SU-DHL-6 (cell line): ENCODE measurements around the gene BGLAP.

ENCODE experiments used
- H2AFZ ChIP-seq: fragments of 200-600 bp; sonication (generic); 2 replicates; pipeline ENCODE4 v1.6.1; 2014; ENCODE audit warnings: low read depth, mild to moderate bottlenecking, moderate library complexity, mixed read lengths, antibody characterized with exemption, low read length; ENCODE audit not compliant: severe bottlenecking
- H3F3A ChIP-seq: fragments of 200-600 bp; shearing (Covaris generic); 2 replicates; pipeline ENCODE4 v1.6.0; 2016; ENCODE audit warnings: antibody characterized with exemption, mild to moderate bottlenecking; ENCODE audit not compliant: insufficient read depth
- H3K27ac ChIP-seq: fragments of 200-600 bp; sonication (generic); 2 replicates; pipeline ENCODE4 v1.5.1; 2016; ENCODE audit warnings: low read depth, mild to moderate bottlenecking, low read length, moderate library complexity, mixed read lengths
- H3K27me3 ChIP-seq: fragments of 200-600 bp; sonication (generic), shearing (Covaris generic); 2 replicates; pipeline ENCODE4 v1.6.0; 2014; ENCODE audit warnings: mild to moderate bottlenecking, low read length
- H3K36me3 ChIP-seq: fragments of 200-600 bp; sonication (generic); 2 replicates; pipeline ENCODE4 v1.6.1; 2014; ENCODE audit warnings: mild to moderate bottlenecking, low read length, mixed read lengths
- H3K4me2 ChIP-seq: fragments of 300-600, 200-600 bp; shearing (Covaris generic), sonication (generic); 2 replicates; pipeline ENCODE4 v1.6.0; 2014; ENCODE audit warnings: low read length, low read depth, mild to moderate bottlenecking; ENCODE audit not compliant: poor library complexity, severe bottlenecking
- H3K4me3 ChIP-seq: fragments of 200-600 bp; sonication (generic); 2 replicates; pipeline ENCODE4 v1.5.1; 2014; ENCODE audit warnings: antibody characterized with exemption, low read length, mild to moderate bottlenecking, mixed read lengths; ENCODE audit not compliant: insufficient read depth, poor library complexity, severe bottlenecking
- H3K79me2 ChIP-seq: fragments of 200-600 bp; sonication (generic); 2 replicates; pipeline ENCODE4 v1.6.1; 2014; ENCODE audit warnings: mild to moderate bottlenecking, low read length, moderate library complexity; ENCODE audit not compliant: insufficient read depth
- H3K9ac ChIP-seq: fragments of 200-600 bp; sonication (generic); 2 replicates; pipeline ENCODE4 v1.7.0; 2014; ENCODE audit warnings: mild to moderate bottlenecking, low read length
- H3K9me2 ChIP-seq: fragments of 200-600 bp; sonication (generic); replicated peaks from 2 replicates; pipeline ENCODE4 v1.6.1; 2014; ENCODE audit warnings: low read length; ENCODE audit not compliant: insufficient read depth
- H3K9me3 ChIP-seq: fragments of 200-600 bp; sonication (generic); 2 replicates; pipeline ENCODE4 v1.6.1; 2014; ENCODE audit warnings: low read length, mixed read lengths; ENCODE audit not compliant: insufficient read depth
- H4K20me1 ChIP-seq: fragments of 200-600 bp; sonication (generic); 2 replicates; pipeline ENCODE4 v1.6.1; 2014; ENCODE audit warnings: low read depth, mild to moderate bottlenecking, antibody characterized with exemption, low read length, moderate library complexity, mixed read lengths
- CTCF ChIP-seq: fragments of 200-600 bp; sonication (generic); IDR thresholded peaks from one replicate; pipeline ENCODE4 v1.5.1; 2017; ENCODE audit warnings: antibody characterized with exemption, mild to moderate bottlenecking, low read length, moderate library complexity; ENCODE audit not compliant: insufficient read depth, poor library complexity, severe bottlenecking
- EZH2phosphoT487 ChIP-seq: fragments of 200-600 bp; sonication (generic), shearing (Covaris generic); conservative IDR thresholded peaks from 2 replicates; pipeline ENCODE4 v1.6.1; 2018; ENCODE audit warnings: mild to moderate bottlenecking, antibody characterized with exemption, low read length, moderate library complexity, mixed read lengths

BGLAP gene

GRCh38 chr1:156276532-156276931 is 34.5 kb downstream of the BGLAP start:
- Histone ChIP-seq H2AFZ (no peak overlapping the region), H3K4me3 (no peak overlapping the region), H3K9me3 (no peaks in the 10 kb centered on the region), H3K27me3 (no peaks in the 10 kb centered on the region), H3K9ac (no peak overlapping the region), H4K20me1 (no peaks in the 10 kb centered on the region), H3K4me2 (no peak overlapping the region), H3K9me2 (no peaks in the 10 kb centered on the region), H3K36me3 (peaks cover 30% of the 10 kb centered on the region), H3K79me2 (peaks cover 34% of the 10 kb centered on the region), H3F3A (0 out of 2 replicates have a peak, but pooled peaks cover 6% of the 10 kb centered on the region), H3K27ac (no peak overlapping the region)
- TF ChIP-seq EZH2phosphoT487 (no peak), CTCF (no peak)

- no peak overlapping the region for H3K4me2 ChIP-seq
- H3K27ac ChIP-seq, result no peak overlapping the region
- no peaks in the 10 kb centered on the region for H3K9me3 ChIP-seq
- no peaks in the 10 kb centered on the region for H3K9me2 ChIP-seq
- H3K79me2 ChIP-seq, result peaks cover 39% of the 10 kb centered on the region
- H3K27me3 ChIP-seq, result no peaks in the 10 kb centered on the region
- TF ChIP-seq EZH2phosphoT487 (no peak), CTCF (no peak)
- peaks cover 30% of the 10 kb centered on the region for H3K36me3 ChIP-seq
- H3F3A ChIP-seq, result 0 out of 2 replicates have a peak, but pooled peaks cover 5% of the 10 kb centered on the region
- H4K20me1 ChIP-seq, result no peaks in the 10 kb centered on the region
- H3K4me3 ChIP-seq, result no peak overlapping the region
- no peak overlapping the region for H2AFZ ChIP-seq
- H3K9ac ChIP-seq, result no peak overlapping the region
Measured at GRCh38 chr1:156276966-156277381, 35.0 kb downstream of the BGLAP start.

- no peaks in the 10 kb centered on the region for H4K20me1 ChIP-seq
- no peak overlapping the region for H3K4me2 ChIP-seq
- H3K9me3 ChIP-seq, result no peaks in the 10 kb centered on the region
- H3F3A ChIP-seq, result 0 out of 2 replicates have a peak, but pooled peaks cover 4% of the 10 kb centered on the region
- no peak overlapping the region for H3K27ac ChIP-seq
- H3K9me2 ChIP-seq, result no peaks in the 10 kb centered on the region
- H2AFZ ChIP-seq, result no peak overlapping the region
- no peaks in the 10 kb centered on the region for H3K27me3 ChIP-seq
- peaks cover 43% of the 10 kb centered on the region for H3K79me2 ChIP-seq
- TF ChIP-seq CTCF, result no peak
- TF ChIP-seq EZH2phosphoT487, result no peak
- H3K4me3 ChIP-seq, result no peak overlapping the region
- no peak overlapping the region for H3K9ac ChIP-seq
- peaks cover 14% of the 10 kb centered on the region; the same call in 1 of the 2 replicates for H3K36me3 ChIP-seq
Measured at GRCh38 chr1:156279837-156280236, 37.9 kb downstream of the BGLAP start.
